Omental fat pad (tissue), 4 donors: ENCODE measurements around the gene WNT7A. TPM values are rescaled to one million over a fixed set of nuclear protein-coding genes. Genes with fewer than 3 reads are reported as not detected.

Source experiments
- ATAC-seq: fragments of 150-250 bp; one replicate; pipeline ENCODE4 v1.9.1; 2016; ENCODE audit warnings: mild to moderate bottlenecking, moderate library complexity; ENCODE audit not compliant: low FRiP score
- DNase-seq: peaks from one replicate; pipeline ENCODE4 v3.0.0-alpha.2; 2019; ENCODE audit warnings: low spot score
- total RNA-seq, 4 donors: library from RNA; depleted of rRNA; stranded (reverse); fragments of >200 nt; gene quantifications; one replicate each; pipeline ENCODE4 v1.1.0, GENCODE V29; 2016
- TF ChIP-seq, protein P1 (sequence below), 3 donors: fragments of 450-650 bp; IDR thresholded peaks; one replicate each; pipeline ENCODE4 v1.5.1; 2016 to 2017; ENCODE audit warnings: antibody characterized with exemption in 3 of 3, mild to moderate bottlenecking in 3 of 3, moderate library complexity in 2 of 3

WNT7A gene
- total RNA-seq, 4 donors from 2014 or later, result not detected

DNA sequence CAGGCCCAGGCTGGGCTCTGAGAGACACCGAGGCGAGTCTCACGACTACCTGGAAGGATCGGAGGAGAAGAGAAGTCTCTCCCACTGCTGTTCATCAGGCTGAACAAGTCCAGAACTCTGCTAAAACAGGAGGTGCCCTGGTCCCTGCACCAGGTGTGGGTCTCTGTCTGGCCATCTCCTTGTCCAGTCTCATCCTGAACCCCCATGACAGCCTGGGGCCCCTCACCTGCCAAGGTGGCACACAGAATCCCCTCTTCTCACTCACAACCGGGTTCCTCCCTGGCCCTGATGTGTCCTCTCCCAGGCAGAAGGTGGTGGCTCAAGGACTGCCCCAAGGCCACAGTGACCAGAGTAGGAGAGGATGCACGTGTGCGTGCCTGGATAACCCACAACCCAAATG, 34.1 kb downstream of the WNT7A start:
- TF ChIP-seq, protein P1, sequence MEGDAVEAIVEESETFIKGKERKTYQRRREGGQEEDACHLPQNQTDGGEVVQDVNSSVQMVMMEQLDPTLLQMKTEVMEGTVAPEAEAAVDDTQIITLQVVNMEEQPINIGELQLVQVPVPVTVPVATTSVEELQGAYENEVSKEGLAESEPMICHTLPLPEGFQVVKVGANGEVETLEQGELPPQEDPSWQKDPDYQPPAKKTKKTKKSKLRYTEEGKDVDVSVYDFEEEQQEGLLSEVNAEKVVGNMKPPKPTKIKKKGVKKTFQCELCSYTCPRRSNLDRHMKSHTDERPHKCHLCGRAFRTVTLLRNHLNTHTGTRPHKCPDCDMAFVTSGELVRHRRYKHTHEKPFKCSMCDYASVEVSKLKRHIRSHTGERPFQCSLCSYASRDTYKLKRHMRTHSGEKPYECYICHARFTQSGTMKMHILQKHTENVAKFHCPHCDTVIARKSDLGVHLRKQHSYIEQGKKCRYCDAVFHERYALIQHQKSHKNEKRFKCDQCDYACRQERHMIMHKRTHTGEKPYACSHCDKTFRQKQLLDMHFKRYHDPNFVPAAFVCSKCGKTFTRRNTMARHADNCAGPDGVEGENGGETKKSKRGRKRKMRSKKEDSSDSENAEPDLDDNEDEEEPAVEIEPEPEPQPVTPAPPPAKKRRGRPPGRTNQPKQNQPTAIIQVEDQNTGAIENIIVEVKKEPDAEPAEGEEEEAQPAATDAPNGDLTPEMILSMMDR (IDR thresholded peaks at IDR 0.05), result no peak
- DNase-seq, result no peak
- no peak for ATAC-seq

GRCh38 chr3:13844911-13845310, 35.0 kb downstream of the WNT7A start:
- TF ChIP-seq, protein P1 (IDR thresholded peaks at IDR 0.05), result no peak
- ATAC-seq (no peak), DNase-seq (no peak)

DNA sequence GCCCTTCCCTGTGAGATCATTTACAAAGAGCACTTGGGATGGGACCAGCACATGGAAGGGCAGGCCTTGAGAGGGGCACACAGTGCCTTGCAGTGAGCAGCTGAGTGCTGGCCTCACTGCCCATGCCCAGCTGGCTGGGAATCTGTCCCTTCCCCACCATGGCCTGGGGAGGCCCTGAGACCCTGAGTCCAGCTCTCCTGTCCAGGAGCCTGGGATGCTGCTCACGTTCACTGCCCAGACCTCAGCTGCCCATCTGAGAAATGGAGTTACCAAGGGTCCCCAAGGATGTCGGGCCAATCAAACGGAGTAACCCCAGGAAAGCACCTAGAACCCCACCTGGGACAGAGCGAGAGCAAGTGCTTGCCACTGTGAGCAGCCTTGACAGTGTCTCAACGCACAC, 35.6 kb downstream of the WNT7A start:
- DNase-seq (no peak), ATAC-seq (no peak)
- TF ChIP-seq, protein P1 (IDR thresholded peaks at IDR 0.05), result no peak

GRCh38 chr3:13843351-13843750, 36.5 kb downstream of the WNT7A start:
- no peak for DNase-seq
- TF ChIP-seq, protein P1 (IDR thresholded peaks at IDR 0.05), result no peak

DNA sequence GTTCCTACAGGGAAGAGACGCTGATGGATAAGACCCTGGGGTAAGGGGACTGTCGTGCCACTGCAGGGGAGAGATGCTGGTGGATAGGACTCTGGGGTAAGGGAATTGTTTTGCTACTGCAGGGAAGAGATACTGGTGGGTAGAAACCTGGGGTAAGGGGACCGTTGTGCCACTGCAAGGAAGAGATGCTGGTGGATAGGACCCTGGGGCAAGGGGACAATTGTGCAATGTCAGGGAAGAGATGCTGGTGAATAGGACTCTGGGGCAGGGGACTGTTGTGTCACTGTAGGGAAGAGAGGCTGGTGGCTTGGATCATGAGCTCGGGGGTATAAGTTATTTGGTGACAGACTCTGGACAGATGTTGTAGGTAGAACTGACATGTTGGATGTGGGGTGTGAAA, 37.6 kb downstream of the WNT7A start:
- DNase-seq (no peak), ATAC-seq (no peak)
- TF ChIP-seq, protein P1 (IDR thresholded peaks at IDR 0.05), result no peak

More at GRCh38 chr3:13843351-13843750, 36.5 kb downstream of the WNT7A start:
- ATAC-seq, result no peak

DNA sequence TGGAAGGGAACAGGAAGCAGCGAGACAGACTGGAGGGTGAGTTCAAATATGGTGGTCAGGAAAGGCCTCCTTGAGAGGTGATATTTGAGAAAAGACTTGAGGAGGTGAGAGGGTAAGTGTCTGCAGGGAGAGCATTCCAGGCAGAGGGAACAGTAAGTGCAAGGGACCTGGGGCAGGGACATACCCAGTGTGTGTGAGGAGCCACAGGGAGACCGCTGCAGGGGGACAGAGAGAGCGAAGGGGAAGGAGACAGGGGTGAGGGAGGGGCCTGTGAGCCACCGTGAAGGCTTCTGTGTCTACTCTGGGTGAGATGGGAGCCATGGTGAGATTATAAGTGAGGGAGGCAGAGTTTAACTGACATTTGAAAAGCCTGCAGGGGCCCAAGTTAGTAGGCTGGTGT, 38.0 kb downstream of the WNT7A start:
- DNase-seq, result no peak
- ATAC-seq, result no peak

DNA sequence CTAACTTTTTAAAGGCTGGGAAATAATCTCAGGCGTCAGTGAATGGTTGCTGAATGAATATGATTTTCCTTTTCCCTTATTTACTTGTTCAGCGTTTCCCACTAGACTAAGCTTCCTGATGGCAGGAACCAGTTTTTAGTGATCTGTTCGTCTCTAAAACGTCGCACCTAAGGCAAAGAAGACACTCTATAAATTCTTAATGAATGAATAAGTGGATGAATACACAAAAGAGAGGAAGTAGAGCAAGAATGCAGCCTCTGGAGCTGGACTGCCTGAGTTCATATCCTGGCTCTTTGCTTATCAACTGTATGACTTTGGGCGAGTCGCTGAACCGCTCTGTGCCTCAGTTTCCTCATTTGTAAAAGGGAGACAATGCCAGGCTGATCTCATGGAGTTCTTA, 38.7 kb downstream of the WNT7A start:
- ATAC-seq, result no peak
- TF ChIP-seq, protein P1 (IDR thresholded peaks at IDR 0.05), result no peak
- no peak for DNase-seq

More for the DNA sequence above, 38.0 kb downstream of the WNT7A start:
- TF ChIP-seq, protein P1 (IDR thresholded peaks at IDR 0.05), result no peak
